Uterus (tissue), 4 donors: ENCODE measurements around the gene DDIT3. TPM values are rescaled to one million over a fixed set of nuclear protein-coding genes. Genes with fewer than 3 reads are reported as not detected.

Experiments used
- DNase-seq, 2 donors: peaks; one replicate each; pipeline ENCODE4 v3.0.0-alpha.2; 2019 to 2020
- H3K27ac ChIP-seq, 2 donors: fragments of 200-600 bp; sonication (generic); 1 replicate in 1 of 2; 2 replicates in 1 of 2; pipeline ENCODE4 v1.5.1; 2016 to 2018
- H3K27me3 ChIP-seq, 2 donors: fragments of 200-600 bp; sonication (generic); one replicate each; pipeline ENCODE4 v1.5.1; 2018 to 2019; ENCODE audit warnings: control low read depth in 1 of 2
- H3K36me3 ChIP-seq, 2 donors: fragments of 200-600 bp; sonication (generic); one replicate each; pipeline ENCODE4 v1.5.1; 2019; ENCODE audit warnings: control low read depth in 1 of 2
- H3K4me1 ChIP-seq, 2 donors: fragments of 200-600 bp; sonication (generic); one replicate each; pipeline ENCODE4 v1.5.1; 2018 to 2019; ENCODE audit warnings: control low read depth in 1 of 2
- H3K4me3 ChIP-seq, 2 donors: fragments of 200-600 bp; sonication (generic); 1 replicate in 1 of 2; 2 replicates in 1 of 2; pipeline ENCODE4 v1.5.1; 2018 to 2019; ENCODE audit warnings: mild to moderate bottlenecking in 1 of 2
- H3K9me3 ChIP-seq, 2 donors: fragments of 200-600 bp; sonication (generic); one replicate each; pipeline ENCODE4 v1.5.1; 2019; ENCODE audit warnings: control low read depth in 1 of 2
- CTCF ChIP-seq, 4 experiments: fragments of 200-600 bp in 2 of 4; fragments of 450-650 bp in 2 of 4; sonication (generic) in 2 of 4; IDR thresholded peaks; one replicate each; pipeline ENCODE4 v1.5.1; 2016 to 2019; ENCODE audit warnings: antibody characterized with exemption in 4 of 4, mild to moderate bottlenecking in 2 of 4, moderate library complexity in 1 of 4
- POLR2A ChIP-seq, 2 donors: fragments of 450-650 bp; IDR thresholded peaks; one replicate each; pipeline ENCODE4 v1.6.1; 2016; ENCODE audit warnings: antibody characterized with exemption in 2 of 2, mild to moderate bottlenecking in 1 of 2, moderate library complexity in 1 of 2
- intact Hi-C: fragments of 100-400 bp; cut with DNase I; formaldehyde crosslinking; loops from one replicate; pipeline ENCODE4 v1.15.1; 2023; ENCODE audit warnings: low total_unique reads
- total RNA-seq, 4 donors: library from RNA; depleted of rRNA in 3 of 4; stranded (reverse); fragments of >200 nt in 3 of 4; gene quantifications; one replicate each; pipeline versions ENCODE4 v1.1.0 to v1.2.4, GENCODE V29; 2014 to 2023
- donor health status: DM: yes; HTN: yes; CAD: no.

DDIT3 gene
- total RNA-seq, 4 donors from 2014 or later = 2.3 to 28.2 (median 9.8) TPM

GRCh38 chr12:57552835-57553313 lies 32.6 kb upstream of the DDIT3 start:
- DNase-seq = no peak
- H3K27me3 ChIP-seq = no peaks in the 10 kb centered on the region

DNA sequence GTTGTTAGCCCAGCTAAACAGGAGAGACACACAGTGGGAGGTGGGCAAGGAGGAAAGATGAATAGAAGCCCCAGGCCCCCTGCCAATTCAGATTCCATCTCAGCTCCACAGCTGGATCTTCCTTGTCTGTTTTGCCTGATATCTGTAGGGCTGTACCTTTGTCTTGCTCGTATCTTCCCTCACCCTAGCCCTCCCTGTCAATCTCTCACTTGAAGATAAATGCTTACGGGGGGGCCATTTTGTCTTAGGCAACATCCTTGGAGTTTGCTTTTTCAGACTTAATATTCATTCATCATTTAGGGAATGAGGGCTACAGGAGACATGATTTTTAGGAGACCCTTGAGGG lies 32.0 kb upstream of the DDIT3 start:
- H3K27me3 ChIP-seq = no peaks in the 10 kb centered on the region
- H3K36me3 ChIP-seq = no peaks in the 10 kb centered on the region
- no peak overlapping the region for H3K27ac ChIP-seq
- intact Hi-C loops = no loop called here
- H3K9me3 ChIP-seq = no peaks in the 10 kb centered on the region
- no peak overlapping the region for H3K4me3 ChIP-seq
- TF ChIP-seq POLR2A (IDR thresholded peaks at IDR 0.05) = no peak
- no peak for TF ChIP-seq CTCF (IDR thresholded peaks at IDR 0.05)
- no peaks in the 10 kb centered on the region for H3K4me1 ChIP-seq
- DNase-seq = no peak

More at GRCh38 chr12:57552835-57553313, 32.6 kb upstream of the DDIT3 start:
- no peaks in the 10 kb centered on the region for H3K4me1 ChIP-seq
- intact Hi-C loops = no loop called here
- H3K9me3 ChIP-seq = no peaks in the 10 kb centered on the region
- TF ChIP-seq CTCF (IDR thresholded peaks at IDR 0.05) (no peak), POLR2A (IDR thresholded peaks at IDR 0.05) (no peak)
- no peak overlapping the region for H3K4me3 ChIP-seq
- no peak overlapping the region for H3K27ac ChIP-seq
- no peaks in the 10 kb centered on the region for H3K36me3 ChIP-seq

DNA sequence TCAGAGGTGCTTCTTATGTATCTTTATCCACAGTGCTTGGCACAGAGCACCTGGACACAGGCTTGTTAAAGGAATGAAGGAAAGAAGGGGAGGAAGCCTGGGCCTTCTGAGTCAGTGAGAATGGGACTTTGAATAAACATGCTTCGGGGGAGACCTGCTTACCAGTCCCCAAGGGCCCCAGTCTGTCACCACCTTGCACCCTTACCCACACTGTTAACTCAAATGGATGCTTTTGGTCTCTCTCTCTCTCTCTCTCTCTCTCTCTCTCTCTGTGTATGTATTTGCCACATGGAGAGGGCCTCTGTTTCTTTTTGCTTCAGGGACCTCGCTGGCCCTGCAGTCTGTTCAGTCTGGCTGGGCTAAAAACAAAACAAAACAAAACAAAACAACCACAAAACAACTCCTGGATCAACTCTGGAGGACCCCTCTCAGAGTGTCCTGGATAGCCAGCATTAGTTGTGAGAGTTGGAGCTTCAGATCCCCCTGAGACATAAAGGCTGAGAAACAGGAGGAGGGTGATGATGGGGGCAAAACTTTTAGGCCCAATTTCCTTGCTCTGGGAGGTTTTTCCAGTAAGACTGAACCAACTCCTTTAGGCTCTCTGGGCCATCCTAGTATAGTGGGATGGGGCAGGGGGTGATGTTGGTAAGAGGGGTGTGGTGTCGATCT lies 31.5 kb upstream of the DDIT3 start:
- Histone ChIP-seq H3K4me1 (no peaks in the 10 kb centered on the region), H3K4me3 (no peak overlapping the region), H3K36me3 (no peaks in the 10 kb centered on the region), H3K9me3 (no peaks in the 10 kb centered on the region), H3K27me3 (no peaks in the 10 kb centered on the region), H3K27ac (no peak overlapping the region)
- no peak for DNase-seq
- TF ChIP-seq POLR2A (IDR thresholded peaks at IDR 0.05) (no peak), CTCF (IDR thresholded peaks at IDR 0.05) (no peak)
- intact Hi-C loops = no loop called here

DNA sequence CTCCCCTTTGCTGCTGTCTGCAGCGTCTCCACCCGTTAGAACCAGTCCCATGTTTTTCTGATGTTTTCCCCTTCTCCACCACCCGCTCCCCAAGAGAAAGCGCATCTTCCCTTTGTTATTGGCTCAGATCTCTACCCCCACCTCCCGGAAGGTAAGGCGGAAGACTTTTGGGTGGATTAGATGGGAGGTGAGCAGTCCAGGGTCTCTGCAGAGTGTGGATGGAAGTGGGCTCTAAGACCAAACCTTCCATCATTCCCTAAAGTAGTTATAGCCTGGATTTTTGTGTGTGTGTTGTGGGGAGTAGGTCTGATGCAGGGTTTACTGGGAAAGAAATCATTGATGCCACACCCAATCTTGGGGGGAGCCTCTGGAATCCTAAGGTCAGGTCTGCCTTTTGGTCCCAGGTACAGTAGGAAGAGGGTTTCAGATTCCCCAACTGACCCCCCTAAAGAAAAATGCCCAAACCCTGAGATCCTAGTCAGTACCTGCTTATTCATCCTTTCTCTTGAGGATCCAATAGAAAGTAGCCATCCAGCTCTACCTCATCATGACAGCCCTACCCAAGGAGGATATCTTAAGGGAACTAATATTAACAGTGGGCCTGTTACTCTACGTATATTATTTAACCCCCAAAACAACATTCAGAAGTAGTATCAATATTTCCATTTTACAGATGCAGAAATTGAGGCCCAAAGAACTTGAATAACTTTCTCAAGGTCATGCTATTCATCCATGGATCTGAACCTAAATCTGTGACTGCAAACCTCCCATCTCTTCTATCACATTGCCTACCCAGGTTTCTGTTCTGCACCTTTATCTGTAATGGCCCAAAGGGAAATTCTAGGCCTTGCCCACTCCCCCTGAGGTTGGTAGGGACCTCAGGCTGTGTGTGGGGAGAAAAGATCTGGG lies 30.6 kb upstream of the DDIT3 start:
- H3K36me3 ChIP-seq = no peaks in the 10 kb centered on the region
- intact Hi-C loops = no loop called here
- peaks cover 0 to 3% of the 10 kb centered on the region in 2 donors for H3K4me1 ChIP-seq
- no peaks in the 10 kb centered on the region for H3K9me3 ChIP-seq
- peak overlapping the region in 1 of 2 donors; percentile 38 for H3K4me3 ChIP-seq
- H3K27me3 ChIP-seq = no peaks in the 10 kb centered on the region
- H3K27ac ChIP-seq = peak overlapping the region in 1 of 2 donors; percentile 52
- no peak for DNase-seq
- TF ChIP-seq CTCF (IDR thresholded peaks at IDR 0.05) = no peak
- TF ChIP-seq POLR2A (IDR thresholded peaks at IDR 0.05) = no peak
